Kidney epithelial cell (primary cell): Measurements from ENCODE around the gene SFMBT2. TPM values are rescaled to one million over a fixed set of nuclear protein-coding genes. Genes with fewer than 3 reads are reported as not detected.

Source experiments
- DNase-seq: peaks from one replicate; pipeline ENCODE4 v3.0.0-alpha.2; 2010; ENCODE audit warnings: low read depth
- H3K27me3 ChIP-seq: 2 replicates; pipeline ENCODE4 v1.6.0; 2011; ENCODE audit warnings: low read length; ENCODE audit not compliant: control insufficient read depth, insufficient read depth
- H3K36me3 ChIP-seq: 2 replicates; pipeline ENCODE4 v1.5.1; 2011; ENCODE audit warnings: low read length; ENCODE audit not compliant: control insufficient read depth, insufficient read depth
- H3K4me3 ChIP-seq: 2 replicates; pipeline ENCODE4 v1.5.1; 2011; ENCODE audit warnings: low read depth, mild to moderate bottlenecking, control low read depth, low read length
- CTCF ChIP-seq: IDR thresholded peaks from 2 replicates; pipeline ENCODE4 v1.5.1; 2011; ENCODE audit warnings: mild to moderate bottlenecking, moderate library complexity, low read length, control low read depth, inconsistent platforms; ENCODE audit not compliant: insufficient read depth, poor library complexity, severe bottlenecking
- total RNA-seq: library from RNA; depleted of rRNA; stranded (reverse); fragments of >200 nt; gene quantifications from 2 replicates; pipeline ENCODE4 v1.2.3, GENCODE V29; 2015

The SFMBT2 gene
- total RNA-seq, 1 donor from 2014 or later: 3.1 TPM

- DNase-seq: no peak
- no peak for TF ChIP-seq CTCF
- no peaks in the 10 kb centered on the region for H3K27me3 ChIP-seq
- no peak overlapping the region for H3K4me3 ChIP-seq
- H3K36me3 ChIP-seq: no peaks in the 10 kb centered on the region
These were observed 104.2 kb downstream of the SFMBT2 start for GRCh38 chr10:7306616-7307015.

GRCh38 chr10:7306147-7306546, 104.7 kb downstream of the SFMBT2 start:
- H3K36me3 ChIP-seq: no peaks in the 10 kb centered on the region
- TF ChIP-seq CTCF: no peak
- no peak for DNase-seq

GRCh38 chr10:7305053-7305452, 105.8 kb downstream of the SFMBT2 start:
- TF ChIP-seq CTCF: no peak
- no peak for DNase-seq
- Histone ChIP-seq H3K4me3 (no peak overlapping the region), H3K36me3 (no peaks in the 10 kb centered on the region), H3K27me3 (no peaks in the 10 kb centered on the region)

More at GRCh38 chr10:7306147-7306546, 104.7 kb downstream of the SFMBT2 start:
- H3K27me3 ChIP-seq: no peaks in the 10 kb centered on the region
- H3K4me3 ChIP-seq: no peak overlapping the region

- Histone ChIP-seq H3K4me3 (no peak overlapping the region), H3K36me3 (no peaks in the 10 kb centered on the region), H3K27me3 (no peaks in the 10 kb centered on the region)
- DNase-seq: no peak
- no peak for TF ChIP-seq CTCF
These were observed 106.7 kb downstream of the SFMBT2 start for GRCh38 chr10:7304110-7304509.

GRCh38 chr10:7302930-7303557, 107.8 kb downstream of the SFMBT2 start:
- no peaks in the 10 kb centered on the region for H3K36me3 ChIP-seq
- H3K27me3 ChIP-seq: no peaks in the 10 kb centered on the region
- H3K4me3 ChIP-seq: no peak overlapping the region
- no peak for DNase-seq
- no peak for TF ChIP-seq CTCF

- Histone ChIP-seq H3K27me3 (no peaks in the 10 kb centered on the region), H3K36me3 (no peaks in the 10 kb centered on the region), H3K4me3 (no peak overlapping the region)
- peak; percentile 7 for DNase-seq
- no peak for TF ChIP-seq CTCF
These were observed 108.4 kb downstream of the SFMBT2 start for GRCh38 chr10:7302392-7302906.
